Ecto neural progenitor cell (in vitro differentiated cells): Measurements from ENCODE around the gene TMEM232.
"Not testable (repeated sequence)": the region's sequence is repeated elsewhere in the genome, so short reads cannot be mapped to it uniquely, and the experiment has no call there.

Experiments used
- DNase-seq: peaks from one replicate; pipeline ENCODE4 v3.0.0-alpha.2; 2018; ENCODE audit warnings: low spot score

The TMEM232 gene

GRCh38 chr5:110625376-110625999 is 101.0 kb downstream of the TMEM232 start:
- no peak for DNase-seq

- no peak for DNase-seq
These were observed 102.6 kb downstream of the TMEM232 start for GRCh38 chr5:110623874-110624273.

GRCh38 chr5:110618941-110619340 is 107.5 kb downstream of the TMEM232 start:
- no peak for DNase-seq

- DNase-seq, result no peak
These were observed 110.5 kb downstream of the TMEM232 start for GRCh38 chr5:110616009-110616408.

GRCh38 chr5:110612794-110613247 is 113.7 kb downstream of the TMEM232 start:
- DNase-seq, result no peak

- DNase-seq, result no peak
These were observed 114.7 kb downstream of the TMEM232 start for GRCh38 chr5:110611817-110612216.

GRCh38 chr5:110594866-110595265 is 131.6 kb downstream of the TMEM232 start:
- no peak for DNase-seq

- DNase-seq, result no peak
These were observed 136.3 kb downstream of the TMEM232 start for GRCh38 chr5:110590187-110590586.

- no peak for DNase-seq
These were observed 138.0 kb downstream of the TMEM232 start for GRCh38 chr5:110588286-110588980.

- no peak for DNase-seq
These were observed 145.8 kb downstream of the TMEM232 start for GRCh38 chr5:110580625-110581024.

- DNase-seq, result no peak
These were observed 153.7 kb downstream of the TMEM232 start for GRCh38 chr5:110572729-110573128.

GRCh38 chr5:110562191-110562590 is 164.3 kb downstream of the TMEM232 start:
- DNase-seq, result no peak

- DNase-seq, result no peak
These were observed 165.0 kb downstream of the TMEM232 start for GRCh38 chr5:110561510-110561909.

GRCh38 chr5:110549301-110549700 is 177.2 kb downstream of the TMEM232 start:
- DNase-seq, result no peak

GRCh38 chr5:110548171-110548570 is 178.3 kb downstream of the TMEM232 start:
- DNase-seq, result no peak

- no peak for DNase-seq
These were observed 179.0 kb downstream of the TMEM232 start for GRCh38 chr5:110547495-110547894.

- DNase-seq, result no peak
These were observed 180.8 kb downstream of the TMEM232 start for GRCh38 chr5:110545716-110546115.

GRCh38 chr5:110544603-110545002 is 181.9 kb downstream of the TMEM232 start:
- DNase-seq, result no peak

GRCh38 chr5:110542949-110543348 is 183.5 kb downstream of the TMEM232 start:
- no peak for DNase-seq

GRCh38 chr5:110536120-110537115 is 190.1 kb downstream of the TMEM232 start:
- no peak for DNase-seq

- not testable (repeated sequence) for DNase-seq
These were observed 191.3 kb downstream of the TMEM232 start for GRCh38 chr5:110535146-110535545.

- no peak for DNase-seq
These were observed 200.7 kb downstream of the TMEM232 start for GRCh38 chr5:110525762-110526161.
